Right lobe of liver (tissue), 4 donors: ENCODE data around the gene ZNF691.

Source experiments
- CTCF ChIP-seq, 4 donors: fragments of 200-600 bp in 3 of 4; fragments of 450-650 bp in 1 of 4; IDR thresholded peaks; one replicate each; pipeline versions ENCODE4 v1.5.1 to v1.8.0; 2016 to 2022; ENCODE audit warnings: antibody characterized with exemption in 4 of 4, mild to moderate bottlenecking in 2 of 4
- POLR2A ChIP-seq: fragments of 450-650 bp; IDR thresholded peaks from one replicate; pipeline ENCODE4 v1.6.1; 2017; ENCODE audit warnings: antibody characterized with exemption, mild to moderate bottlenecking
- donor health status: DM: no; HTN: no; CAD: no.
- donor health status: DM: no; HTN: no; CAD: no.
- donor health status: DM: no; HTN: yes; CAD: no.

GRCh38 chr1:42877380-42877779 is 31.0 kb downstream of the ZNF691 start:
- TF ChIP-seq POLR2A (no peak), CTCF (IDR thresholded peaks at IDR 0.05) (no peak)
